ENCODE data around the gene GALNT3. TPM values are rescaled to one million over a fixed set of nuclear protein-coding genes. Genes with fewer than 3 reads are reported as not detected.

Gene GALNT3
- total and polyA plus RNA-seq, 2 of the 13 experiments (the other 11 are each of a cell fraction or from before 2014, with no cell fraction given): 0.29 to 0.30 TPM

GRCh38 chr2:165778653-165779451 is 15.2 kb downstream of the GALNT3 start (continued):
- TF ChIP-seq, protein P1, sequence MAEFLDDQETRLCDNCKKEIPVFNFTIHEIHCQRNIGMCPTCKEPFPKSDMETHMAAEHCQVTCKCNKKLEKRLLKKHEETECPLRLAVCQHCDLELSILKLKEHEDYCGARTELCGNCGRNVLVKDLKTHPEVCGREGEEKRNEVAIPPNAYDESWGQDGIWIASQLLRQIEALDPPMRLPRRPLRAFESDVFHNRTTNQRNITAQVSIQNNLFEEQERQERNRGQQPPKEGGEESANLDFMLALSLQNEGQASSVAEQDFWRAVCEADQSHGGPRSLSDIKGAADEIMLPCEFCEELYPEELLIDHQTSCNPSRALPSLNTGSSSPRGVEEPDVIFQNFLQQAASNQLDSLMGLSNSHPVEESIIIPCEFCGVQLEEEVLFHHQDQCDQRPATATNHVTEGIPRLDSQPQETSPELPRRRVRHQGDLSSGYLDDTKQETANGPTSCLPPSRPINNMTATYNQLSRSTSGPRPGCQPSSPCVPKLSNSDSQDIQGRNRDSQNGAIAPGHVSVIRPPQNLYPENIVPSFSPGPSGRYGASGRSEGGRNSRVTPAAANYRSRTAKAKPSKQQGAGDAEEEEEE (CRISPR knock-in tag; IDR thresholded peaks at IDR 0.05; ENCODE audit: borderline replicate concordance): no peak
- TF ChIP-seq ZNF343 (CRISPR knock-in tag; IDR thresholded peaks at IDR 0.05): no peak
- TF ChIP-seq RORA (CRISPR knock-in tag; IDR thresholded peaks at IDR 0.05): no peak
- peak; percentile 53; the same call in 1 of the 2 replicates for TF ChIP-seq RAD21 (CRISPR knock-in tag; IDR thresholded peaks at IDR 0.05)
- TF ChIP-seq ZNF550 (CRISPR knock-in tag; IDR thresholded peaks at IDR 0.05; ENCODE audit: borderline replicate concordance): no peak
- TF ChIP-seq, protein P2, sequence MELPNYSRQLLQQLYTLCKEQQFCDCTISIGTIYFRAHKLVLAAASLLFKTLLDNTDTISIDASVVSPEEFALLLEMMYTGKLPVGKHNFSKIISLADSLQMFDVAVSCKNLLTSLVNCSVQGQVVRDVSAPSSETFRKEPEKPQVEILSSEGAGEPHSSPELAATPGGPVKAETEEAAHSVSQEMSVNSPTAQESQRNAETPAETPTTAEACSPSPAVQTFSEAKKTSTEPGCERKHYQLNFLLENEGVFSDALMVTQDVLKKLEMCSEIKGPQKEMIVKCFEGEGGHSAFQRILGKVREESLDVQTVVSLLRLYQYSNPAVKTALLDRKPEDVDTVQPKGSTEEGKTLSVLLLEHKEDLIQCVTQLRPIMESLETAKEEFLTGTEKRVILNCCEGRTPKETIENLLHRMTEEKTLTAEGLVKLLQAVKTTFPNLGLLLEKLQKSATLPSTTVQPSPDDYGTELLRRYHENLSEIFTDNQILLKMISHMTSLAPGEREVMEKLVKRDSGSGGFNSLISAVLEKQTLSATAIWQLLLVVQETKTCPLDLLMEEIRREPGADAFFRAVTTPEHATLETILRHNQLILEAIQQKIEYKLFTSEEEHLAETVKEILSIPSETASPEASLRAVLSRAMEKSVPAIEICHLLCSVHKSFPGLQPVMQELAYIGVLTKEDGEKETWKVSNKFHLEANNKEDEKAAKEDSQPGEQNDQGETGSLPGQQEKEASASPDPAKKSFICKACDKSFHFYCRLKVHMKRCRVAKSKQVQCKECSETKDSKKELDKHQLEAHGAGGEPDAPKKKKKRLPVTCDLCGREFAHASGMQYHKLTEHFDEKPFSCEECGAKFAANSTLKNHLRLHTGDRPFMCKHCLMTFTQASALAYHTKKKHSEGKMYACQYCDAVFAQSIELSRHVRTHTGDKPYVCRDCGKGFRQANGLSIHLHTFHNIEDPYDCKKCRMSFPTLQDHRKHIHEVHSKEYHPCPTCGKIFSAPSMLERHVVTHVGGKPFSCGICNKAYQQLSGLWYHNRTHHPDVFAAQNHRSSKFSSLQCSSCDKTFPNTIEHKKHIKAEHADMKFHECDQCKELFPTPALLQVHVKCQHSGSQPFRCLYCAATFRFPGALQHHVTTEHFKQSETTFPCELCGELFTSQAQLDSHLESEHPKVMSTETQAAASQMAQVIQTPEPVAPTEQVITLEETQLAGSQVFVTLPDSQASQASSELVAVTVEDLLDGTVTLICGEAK (IDR thresholded peaks at IDR 0.05): no peak
- TF ChIP-seq, protein P2 (CRISPR knock-in tag; IDR thresholded peaks at IDR 0.05): no peak
- no peak for TF ChIP-seq ATF4 (CRISPR knock-in tag; IDR thresholded peaks at IDR 0.05)
- TF ChIP-seq EEA1 (CRISPR knock-in tag; IDR thresholded peaks at IDR 0.05; ENCODE audit: borderline replicate concordance): no peak
- TF ChIP-seq ZNF282 (IDR thresholded peaks at IDR 0.05; ENCODE audit: partially characterized antibody): no peak
- TF ChIP-seq, protein P3, sequence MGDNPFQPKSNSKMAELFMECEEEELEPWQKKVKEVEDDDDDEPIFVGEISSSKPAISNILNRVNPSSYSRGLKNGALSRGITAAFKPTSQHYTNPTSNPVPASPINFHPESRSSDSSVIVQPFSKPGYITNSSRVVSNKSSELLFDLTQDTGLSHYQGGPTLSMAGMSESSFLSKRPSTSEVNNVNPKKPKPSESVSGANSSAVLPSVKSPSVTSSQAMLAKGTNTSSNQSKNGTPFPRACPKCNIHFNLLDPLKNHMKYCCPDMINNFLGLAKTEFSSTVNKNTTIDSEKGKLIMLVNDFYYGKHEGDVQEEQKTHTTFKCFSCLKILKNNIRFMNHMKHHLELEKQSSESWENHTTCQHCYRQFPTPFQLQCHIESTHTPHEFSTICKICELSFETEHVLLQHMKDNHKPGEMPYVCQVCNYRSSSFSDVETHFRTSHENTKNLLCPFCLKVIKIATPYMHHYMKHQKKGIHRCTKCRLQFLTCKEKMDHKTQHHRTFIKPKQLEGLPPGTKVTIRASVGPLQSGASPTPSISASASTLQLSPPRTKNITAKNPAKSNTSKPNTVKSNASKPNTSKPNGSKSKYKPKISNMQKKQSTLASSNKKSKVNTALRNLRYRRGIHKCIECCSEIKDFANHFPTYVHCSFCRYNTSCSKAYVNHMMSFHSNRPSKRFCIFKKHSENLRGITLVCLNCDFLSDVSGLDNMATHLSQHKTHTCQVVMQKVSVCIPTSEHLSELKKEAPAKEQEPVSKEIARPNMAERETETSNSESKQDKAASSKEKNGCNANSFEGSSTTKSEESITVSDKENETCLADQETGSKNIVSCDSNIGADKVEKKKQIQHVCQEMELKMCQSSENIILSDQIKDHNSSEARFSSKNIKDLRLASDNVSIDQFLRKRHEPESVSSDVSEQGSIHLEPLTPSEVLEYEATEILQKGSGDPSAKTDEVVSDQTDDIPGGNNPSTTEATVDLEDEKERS (CRISPR knock-in tag; IDR thresholded peaks at IDR 0.05): peak; percentile 74; the same call in 1 of the 2 replicates
- TF ChIP-seq CREM (IDR thresholded peaks at IDR 0.05): no peak
- no peak for TF ChIP-seq CREM (CRISPR knock-in tag; IDR thresholded peaks at IDR 0.05)
- TF ChIP-seq KLF6 (CRISPR knock-in tag; IDR thresholded peaks at IDR 0.05): no peak

Data from HepG2 (cell line).